K562 (cell line): ENCODE measurements around the gene PRDM1. TPM values are rescaled to one million over a fixed set of nuclear protein-coding genes. Genes with fewer than 3 reads are reported as not detected.

Experiments used
- CAMTA2 ChIP-seq: fragments of 250-450 bp; sonication (Bioruptor Pico); conservative IDR thresholded peaks from 2 replicates; pipeline ENCODE4 v1.5.1; 2022
- CBX2 ChIP-seq: fragments of 200-600 bp; sonication (generic); IDR thresholded peaks from one replicate; pipeline ENCODE4 v1.6.1; 2012; ENCODE audit warnings: mild to moderate bottlenecking, low read length, inconsistent platforms; ENCODE audit not compliant: insufficient read depth, poor library complexity, severe bottlenecking
- ERF ChIP-seq: fragments of 450-650 bp; formaldehyde crosslinking; IDR thresholded peaks from 2 replicates; pipeline ENCODE4 v1.4.0; 2020; ENCODE audit warnings: mild to moderate bottlenecking, mixed read lengths
- FIP1L1 ChIP-seq: fragments of 200-400 bp; formaldehyde crosslinking; IDR thresholded peaks from 2 replicates; pipeline ENCODE4 v1.6.1; 2018; ENCODE audit warnings: mild to moderate bottlenecking, low read depth, low read length; ENCODE audit not compliant: poor library complexity, severe bottlenecking
- FOXJ3 ChIP-seq: sonication (generic); formaldehyde crosslinking; IDR thresholded peaks from 2 replicates; pipeline ENCODE4 v1.4.0; 2020; ENCODE audit warnings: mild to moderate bottlenecking, missing genetic modification reagents
- HEY1 ChIP-seq: fragments of 250-450 bp; sonication (Bioruptor Pico); IDR thresholded peaks from 2 replicates; pipeline ENCODE4 v1.5.0; 2020; ENCODE audit warnings: mild to moderate bottlenecking, moderate library complexity, borderline replicate concordance
- HMG20A ChIP-seq: fragments of 450-650 bp; formaldehyde crosslinking; conservative IDR thresholded peaks from 2 replicates; pipeline ENCODE4 v1.4.0; 2020; ENCODE audit warnings: mild to moderate bottlenecking, mixed read lengths
- MXI1 ChIP-seq: IDR thresholded peaks from 2 replicates; pipeline ENCODE4 v1.6.1; 2011; ENCODE audit warnings: low read depth, mild to moderate bottlenecking, improper control_type of control experiment, low read length
- POLR2G ChIP-seq: fragments of 200-400 bp; formaldehyde crosslinking; IDR thresholded peaks from 2 replicates; pipeline ENCODE4 v1.6.1; 2017; ENCODE audit warnings: low read depth, mild to moderate bottlenecking, antibody characterized with exemption, low read length, moderate library complexity
- POU5F1 ChIP-seq: fragments of 150-350 bp; IDR thresholded peaks from 2 replicates; pipeline ENCODE4 v1.6.1; 2014; ENCODE audit warnings: borderline replicate concordance, low read length, low read depth, mild to moderate bottlenecking; ENCODE audit not compliant: partially characterized antibody
- PYGO2 ChIP-seq: fragments of 450-650 bp; IDR thresholded peaks from 2 replicates; pipeline ENCODE4 v1.6.1; 2016; ENCODE audit warnings: mild to moderate bottlenecking, missing genetic modification characterization, moderate library complexity, missing compliant biosample characterization
- SMARCE1 ChIP-seq: fragments of 450-650 bp; IDR thresholded peaks from 2 replicates; pipeline ENCODE4 v1.7.1; 2016; ENCODE audit warnings: mild to moderate bottlenecking
- SRSF3 ChIP-seq: fragments of 200-400 bp; formaldehyde crosslinking; IDR thresholded peaks from 2 replicates; pipeline ENCODE4 v1.6.1; 2016; ENCODE audit warnings: mild to moderate bottlenecking, low read length, moderate library complexity; ENCODE audit not compliant: insufficient read depth
- U2AF2 ChIP-seq: fragments of 200-400 bp; formaldehyde crosslinking; optimal IDR thresholded peaks from 2 replicates; pipeline ENCODE3; 2017; ENCODE audit warnings: low read depth, mild to moderate bottlenecking, low read length
- ZNF124 ChIP-seq: sonication (generic); formaldehyde crosslinking; IDR thresholded peaks from 2 replicates; pipeline ENCODE4 v1.8.1; 2022; ENCODE audit warnings: missing genetic modification reagents
- ZNF24 ChIP-seq: fragments of 450-650 bp; IDR thresholded peaks from 2 replicates; pipeline ENCODE4 v1.6.1; 2016
- polyA plus RNA-seq, 8 experiments: library from polyadenylated mRNA; depleted of rRNA in 4 of 8; stranded (reverse) in 5 of 8; unstranded in 3 of 8; fragments of >200 nt; fragmentation: Nextera tagmentation in 2 of 8; fragmentation: Illumina TruSeq in 1 of 8; extraction: Ambion mirVana in 2 of 8; extraction: Trizol in 1 of 8; gene quantifications; 2 replicates each; pipeline versions ENCODE4 v1.2.1 to v1.2.3, GENCODE V29; 2011 to 2014; ENCODE audit warnings: inconsistent platforms in 1 of 8, missing spikeins in 1 of 8
- total RNA-seq, 7 experiments: library from RNA; depleted of rRNA in 6 of 7; stranded (reverse); fragments of >200 nt in 6 of 7; fragmentation: Illumina TruSeq in 2 of 7; extraction: Trizol in 2 of 7; gene quantifications; 2 replicates each; pipeline versions ENCODE4 v1.2.1 to v1.2.3, GENCODE V29; 2011 to 2021; ENCODE audit warnings: low replicate concordance in 1 of 7
- TF ChIP-seq, protein P1 (sequence below): fragments of 450-650 bp; formaldehyde crosslinking; IDR thresholded peaks from 2 replicates; pipeline ENCODE4 v1.4.0; 2022; ENCODE audit warnings: mild to moderate bottlenecking, moderate library complexity
- TF ChIP-seq, protein P2 (sequence below): sonication (generic); formaldehyde crosslinking; IDR thresholded peaks from 2 replicates; pipeline ENCODE4 v1.8.0; 2022; ENCODE audit warnings: mild to moderate bottlenecking, missing genetic modification reagents
- TF ChIP-seq, protein P3 (sequence below): fragments of 450-650 bp; IDR thresholded peaks from 2 replicates; pipeline ENCODE4 v1.6.1; 2014; ENCODE audit warnings: low read depth, mild to moderate bottlenecking, moderate library complexity, borderline replicate concordance
- TF ChIP-seq, protein P4 (sequence below): fragments of 200-800 bp; sonication (Bioruptor generic); IDR thresholded peaks from 2 replicates; pipeline ENCODE4 v1.6.1; 2016; ENCODE audit warnings: missing genetic modification characterization, missing compliant biosample characterization

PRDM1 gene
- total and polyA plus RNA-seq, 9 of the 15 experiments (the other 6 are each of a cell fraction or from before 2014, with no cell fraction given): 0.09 to 0.89 (median 0.27) TPM

DNA sequence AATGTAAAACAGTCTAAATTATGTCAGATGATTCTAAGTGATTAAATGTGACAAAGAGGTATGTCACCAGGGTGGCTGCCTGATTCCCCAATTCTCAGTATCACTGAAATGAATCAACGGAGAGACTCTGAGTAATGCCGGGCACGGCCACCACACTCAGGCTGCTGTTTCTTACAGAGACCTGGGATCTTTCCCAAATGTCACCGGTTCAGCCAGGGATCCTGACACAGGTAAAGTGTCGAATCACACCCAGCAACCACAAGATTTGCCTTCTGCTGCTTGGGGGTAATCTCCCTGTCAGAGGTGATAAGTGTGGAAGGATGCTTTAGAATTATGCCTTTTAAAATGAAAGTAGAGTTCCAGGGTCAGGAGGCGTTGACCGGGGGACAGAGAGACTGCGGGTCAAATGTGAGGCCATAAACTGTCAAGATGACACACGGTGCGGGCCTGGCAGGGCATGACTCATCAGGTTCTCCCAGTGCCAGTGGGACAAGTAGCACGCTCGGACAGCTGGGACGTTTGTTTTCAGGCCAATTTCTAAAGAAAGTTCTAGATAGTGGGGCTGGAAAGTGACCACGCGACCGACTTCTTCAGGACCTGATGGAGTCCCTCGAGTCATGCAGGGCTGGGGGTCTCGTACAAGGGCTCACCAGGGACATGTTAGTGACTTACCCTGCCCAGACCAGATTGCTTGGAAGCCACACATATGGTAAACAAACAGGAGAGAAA lies 48.9 kb downstream of the PRDM1 start (continued):
- TF ChIP-seq SRSF3 (no peak), POU5F1 (no peak), HEY1 (CRISPR knock-in tag) (no peak), FIP1L1 (no peak), ZNF24 (no peak), ZNF124 (CRISPR knock-in tag) (no peak), SMARCE1 (peak; percentile 79), ERF (no peak), U2AF2 (no peak), CAMTA2 (no peak), FOXJ3 (CRISPR knock-in tag) (no peak), POLR2G (no peak), MXI1 (no peak), HMG20A (CRISPR knock-in tag) (no peak), CBX2 (no peak), PYGO2 (tag) (no peak)
- TF ChIP-seq, protein P1, sequence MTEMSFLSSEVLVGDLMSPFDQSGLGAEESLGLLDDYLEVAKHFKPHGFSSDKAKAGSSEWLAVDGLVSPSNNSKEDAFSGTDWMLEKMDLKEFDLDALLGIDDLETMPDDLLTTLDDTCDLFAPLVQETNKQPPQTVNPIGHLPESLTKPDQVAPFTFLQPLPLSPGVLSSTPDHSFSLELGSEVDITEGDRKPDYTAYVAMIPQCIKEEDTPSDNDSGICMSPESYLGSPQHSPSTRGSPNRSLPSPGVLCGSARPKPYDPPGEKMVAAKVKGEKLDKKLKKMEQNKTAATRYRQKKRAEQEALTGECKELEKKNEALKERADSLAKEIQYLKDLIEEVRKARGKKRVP (CRISPR knock-in tag): no peak
- TF ChIP-seq, protein P2, sequence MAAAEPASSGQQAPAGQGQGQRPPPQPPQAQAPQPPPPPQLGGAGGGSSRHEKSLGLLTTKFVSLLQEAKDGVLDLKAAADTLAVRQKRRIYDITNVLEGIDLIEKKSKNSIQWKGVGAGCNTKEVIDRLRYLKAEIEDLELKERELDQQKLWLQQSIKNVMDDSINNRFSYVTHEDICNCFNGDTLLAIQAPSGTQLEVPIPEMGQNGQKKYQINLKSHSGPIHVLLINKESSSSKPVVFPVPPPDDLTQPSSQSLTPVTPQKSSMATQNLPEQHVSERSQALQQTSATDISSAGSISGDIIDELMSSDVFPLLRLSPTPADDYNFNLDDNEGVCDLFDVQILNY: no peak
- TF ChIP-seq, protein P3, sequence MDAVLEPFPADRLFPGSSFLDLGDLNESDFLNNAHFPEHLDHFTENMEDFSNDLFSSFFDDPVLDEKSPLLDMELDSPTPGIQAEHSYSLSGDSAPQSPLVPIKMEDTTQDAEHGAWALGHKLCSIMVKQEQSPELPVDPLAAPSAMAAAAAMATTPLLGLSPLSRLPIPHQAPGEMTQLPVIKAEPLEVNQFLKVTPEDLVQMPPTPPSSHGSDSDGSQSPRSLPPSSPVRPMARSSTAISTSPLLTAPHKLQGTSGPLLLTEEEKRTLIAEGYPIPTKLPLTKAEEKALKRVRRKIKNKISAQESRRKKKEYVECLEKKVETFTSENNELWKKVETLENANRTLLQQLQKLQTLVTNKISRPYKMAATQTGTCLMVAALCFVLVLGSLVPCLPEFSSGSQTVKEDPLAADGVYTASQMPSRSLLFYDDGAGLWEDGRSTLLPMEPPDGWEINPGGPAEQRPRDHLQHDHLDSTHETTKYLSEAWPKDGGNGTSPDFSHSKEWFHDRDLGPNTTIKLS: no peak
- TF ChIP-seq, protein P4, sequence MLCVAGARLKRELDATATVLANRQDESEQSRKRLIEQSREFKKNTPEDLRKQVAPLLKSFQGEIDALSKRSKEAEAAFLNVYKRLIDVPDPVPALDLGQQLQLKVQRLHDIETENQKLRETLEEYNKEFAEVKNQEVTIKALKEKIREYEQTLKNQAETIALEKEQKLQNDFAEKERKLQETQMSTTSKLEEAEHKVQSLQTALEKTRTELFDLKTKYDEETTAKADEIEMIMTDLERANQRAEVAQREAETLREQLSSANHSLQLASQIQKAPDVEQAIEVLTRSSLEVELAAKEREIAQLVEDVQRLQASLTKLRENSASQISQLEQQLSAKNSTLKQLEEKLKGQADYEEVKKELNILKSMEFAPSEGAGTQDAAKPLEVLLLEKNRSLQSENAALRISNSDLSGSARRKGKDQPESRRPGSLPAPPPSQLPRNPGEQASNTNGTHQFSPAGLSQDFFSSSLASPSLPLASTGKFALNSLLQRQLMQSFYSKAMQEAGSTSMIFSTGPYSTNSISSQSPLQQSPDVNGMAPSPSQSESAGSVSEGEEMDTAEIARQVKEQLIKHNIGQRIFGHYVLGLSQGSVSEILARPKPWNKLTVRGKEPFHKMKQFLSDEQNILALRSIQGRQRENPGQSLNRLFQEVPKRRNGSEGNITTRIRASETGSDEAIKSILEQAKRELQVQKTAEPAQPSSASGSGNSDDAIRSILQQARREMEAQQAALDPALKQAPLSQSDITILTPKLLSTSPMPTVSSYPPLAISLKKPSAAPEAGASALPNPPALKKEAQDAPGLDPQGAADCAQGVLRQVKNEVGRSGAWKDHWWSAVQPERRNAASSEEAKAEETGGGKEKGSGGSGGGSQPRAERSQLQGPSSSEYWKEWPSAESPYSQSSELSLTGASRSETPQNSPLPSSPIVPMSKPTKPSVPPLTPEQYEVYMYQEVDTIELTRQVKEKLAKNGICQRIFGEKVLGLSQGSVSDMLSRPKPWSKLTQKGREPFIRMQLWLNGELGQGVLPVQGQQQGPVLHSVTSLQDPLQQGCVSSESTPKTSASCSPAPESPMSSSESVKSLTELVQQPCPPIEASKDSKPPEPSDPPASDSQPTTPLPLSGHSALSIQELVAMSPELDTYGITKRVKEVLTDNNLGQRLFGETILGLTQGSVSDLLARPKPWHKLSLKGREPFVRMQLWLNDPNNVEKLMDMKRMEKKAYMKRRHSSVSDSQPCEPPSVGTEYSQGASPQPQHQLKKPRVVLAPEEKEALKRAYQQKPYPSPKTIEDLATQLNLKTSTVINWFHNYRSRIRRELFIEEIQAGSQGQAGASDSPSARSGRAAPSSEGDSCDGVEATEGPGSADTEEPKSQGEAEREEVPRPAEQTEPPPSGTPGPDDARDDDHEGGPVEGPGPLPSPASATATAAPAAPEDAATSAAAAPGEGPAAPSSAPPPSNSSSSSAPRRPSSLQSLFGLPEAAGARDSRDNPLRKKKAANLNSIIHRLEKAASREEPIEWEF (CRISPR knock-in tag): peak; percentile 63; the same call in 1 of the 2 replicates
